NT2/D1 (cell line): Measurements from ENCODE around the gene CIAO2A.

Experiments
- YY1 ChIP-seq: IDR thresholded peaks from 2 replicates; pipeline ENCODE4 v1.6.1; 2011; ENCODE audit not compliant: insufficient read length, insufficient read depth
- ZNF274 ChIP-seq: IDR thresholded peaks from 2 replicates; pipeline ENCODE4 v1.6.1; 2011; ENCODE audit warnings: mild to moderate bottlenecking, low read depth, low read length

DNA sequence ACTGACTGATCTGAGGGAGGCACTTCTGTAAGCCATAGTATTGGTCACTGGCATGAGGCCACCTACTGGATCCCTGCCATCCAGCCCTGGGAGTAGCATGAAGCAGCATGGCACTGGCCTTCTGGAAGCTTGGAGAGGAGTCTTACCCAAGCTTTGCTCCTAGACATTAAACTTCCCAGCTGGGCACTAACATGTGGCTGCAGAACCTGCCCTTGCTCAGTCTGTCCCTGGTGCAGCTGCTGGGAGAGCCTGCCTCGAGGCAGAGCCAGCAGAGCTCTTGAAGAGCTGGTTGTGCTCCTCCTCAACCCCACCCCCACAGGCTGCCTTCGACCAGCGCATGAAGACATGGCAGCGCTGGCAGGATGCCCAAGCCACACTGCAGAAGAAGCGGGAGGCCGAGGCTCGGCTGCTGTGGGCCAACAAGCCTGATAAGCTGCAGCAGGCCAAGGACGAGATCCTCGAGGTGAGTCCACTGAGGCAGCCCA is 40.7 kb upstream of the CIAO2A start:
- TF ChIP-seq YY1: no peak
- TF ChIP-seq ZNF274: no peak
